Measurements from ENCODE around the gene SOST.
A peak's percentile ranks its signal among the peaks of the same experiment; 100 is the strongest.

The SOST gene

GRCh38 chr17:43759836-43760235, 1.2 kb upstream of the SOST start:
- POLR2A ChIA-PET: no interaction called here
- no peak for DNase-seq
- CTCF ChIA-PET: interaction anchor here (0.6 to 20.0 kb wide), 26 partner anchors 9 to 238 kb away, joined by 3 to 555 read pairs (median 4); no protein-coding TSS in a partner anchor
- Histone ChIP-seq H3K27me3 (replicated peaks in 2 of 5; ENCODE audit: control insufficient read depth in 4 of 5, insufficient read depth in 5 of 5, low read length in 4 of 5) (peaks cover 0 to 40% (median 24%) of the 10 kb centered on the region in 5 experiments), H3K27ac (ENCODE audit: insufficient read depth in 1 of 2, low read depth in 1 of 2, low read length in 2 of 2, poor library complexity in 1 of 2, severe bottlenecking in 2 of 2) (no peak overlapping the region), H3K4me3 (ENCODE audit: control insufficient read depth in 1 of 7, extremely low read depth in 1 of 7, insufficient read depth in 4 of 7, low read depth in 2 of 7, low read length in 6 of 7) (no peak overlapping the region), H3K9me3 (ENCODE audit: control extremely low read depth in 1 of 5, control insufficient read depth in 4 of 5, insufficient read depth in 2 of 5, low read depth in 1 of 5, low read length in 4 of 5) (no peaks in the 10 kb centered on the region), H3K36me3 (ENCODE audit: control insufficient read depth in 4 of 4, insufficient read depth in 4 of 4, low read length in 3 of 4) (no peaks in the 10 kb centered on the region), H3K4me1 (ENCODE audit: control extremely low read depth in 1 of 4, control insufficient read depth in 4 of 4, insufficient read depth in 4 of 4, low read length in 3 of 4) (peaks cover 0 to 11% (median 10%) of the 10 kb centered on the region in 4 experiments)
- WGBS (ENCODE audit: insufficient coverage): 94% methylated on average over 6 of the region's 7 CpGs

DNA sequence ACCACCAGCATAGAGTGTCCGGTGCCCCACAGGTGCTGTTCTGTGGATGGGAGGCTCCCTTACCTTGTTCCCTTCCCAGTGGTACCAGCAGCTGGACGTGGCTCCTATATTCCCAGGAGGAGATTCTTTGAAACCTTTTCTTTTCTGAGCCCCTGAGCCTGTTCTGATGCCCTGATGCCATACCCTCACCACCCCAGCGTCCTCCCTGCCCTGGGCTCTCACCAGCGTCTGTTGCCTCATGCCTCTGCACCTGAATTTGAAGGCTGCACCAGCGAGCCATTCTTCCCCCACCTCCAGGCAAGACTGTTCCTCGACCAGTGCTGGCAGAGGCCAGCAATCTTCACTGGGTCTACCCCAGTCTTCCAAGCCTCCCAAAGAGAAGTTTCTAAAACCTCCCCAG, 505 bp downstream of the SOST start:
- Histone ChIP-seq H3K27ac (ENCODE audit: insufficient read depth in 1 of 2, low read depth in 1 of 2, low read length in 2 of 2, poor library complexity in 1 of 2, severe bottlenecking in 2 of 2) (no peak overlapping the region), H3K4me1 (ENCODE audit: control extremely low read depth in 1 of 4, control insufficient read depth in 4 of 4, insufficient read depth in 4 of 4, low read length in 3 of 4) (peaks cover 0 to 11% (median 9%) of the 10 kb centered on the region in 4 experiments), H3K9me3 (ENCODE audit: control extremely low read depth in 1 of 5, control insufficient read depth in 4 of 5, insufficient read depth in 2 of 5, low read depth in 1 of 5, low read length in 4 of 5) (no peaks in the 10 kb centered on the region), H3K36me3 (ENCODE audit: control insufficient read depth in 4 of 4, insufficient read depth in 4 of 4, low read length in 3 of 4) (no peaks in the 10 kb centered on the region), H3K27me3 (replicated peaks in 2 of 5; ENCODE audit: control insufficient read depth in 4 of 5, insufficient read depth in 5 of 5, low read length in 4 of 5) (peaks cover 0 to 50% (median 28%) of the 10 kb centered on the region in 5 experiments), H3K4me3 (ENCODE audit: control insufficient read depth in 1 of 7, extremely low read depth in 1 of 7, insufficient read depth in 4 of 7, low read depth in 2 of 7, low read length in 6 of 7) (no peak overlapping the region)
- CTCF ChIA-PET: interaction anchor here (0.9 to 20.0 kb wide), 9 partner anchors 9 to 182 kb away, joined by 3 to 555 read pairs (median 4); no protein-coding TSS in a partner anchor
- no peak for DNase-seq
- POLR2A ChIA-PET: no interaction called here
- WGBS (ENCODE audit: insufficient coverage): 91% methylated on average over 5 of the region's 6 CpGs

GRCh38 chr17:43757171-43757660, 1.4 kb downstream of the SOST start:
- Histone ChIP-seq H3K4me1 (ENCODE audit: control extremely low read depth in 1 of 4, control insufficient read depth in 4 of 4, insufficient read depth in 4 of 4, low read length in 3 of 4) (peaks cover 0 to 11% (median 9%) of the 10 kb centered on the region in 4 experiments), H3K9me3 (ENCODE audit: control extremely low read depth in 1 of 5, control insufficient read depth in 4 of 5, insufficient read depth in 2 of 5, low read depth in 1 of 5, low read length in 4 of 5) (no peaks in the 10 kb centered on the region), H3K27me3 (replicated peaks in 2 of 5; ENCODE audit: control insufficient read depth in 4 of 5, insufficient read depth in 5 of 5, low read length in 4 of 5) (peaks cover 0 to 50% (median 32%) of the 10 kb centered on the region in 5 experiments), H3K4me3 (ENCODE audit: control insufficient read depth in 1 of 7, extremely low read depth in 1 of 7, insufficient read depth in 4 of 7, low read depth in 2 of 7, low read length in 6 of 7) (no peak overlapping the region), H3K27ac (ENCODE audit: insufficient read depth in 1 of 2, low read depth in 1 of 2, low read length in 2 of 2, poor library complexity in 1 of 2, severe bottlenecking in 2 of 2) (no peak overlapping the region), H3K36me3 (ENCODE audit: control insufficient read depth in 4 of 4, insufficient read depth in 4 of 4, low read length in 3 of 4) (no peaks in the 10 kb centered on the region)
- DNase-seq: no peak
- ChIA-PET POLR2A (no interaction called here), CTCF (interaction anchor here (1.0 to 20.0 kb wide), 7 partner anchors 10 to 122 kb away, joined by 3 to 555 read pairs (median 4); no protein-coding TSS in a partner anchor)
- WGBS (ENCODE audit: insufficient coverage): 92% methylated on average over 7 of the region's 8 CpGs

DNA sequence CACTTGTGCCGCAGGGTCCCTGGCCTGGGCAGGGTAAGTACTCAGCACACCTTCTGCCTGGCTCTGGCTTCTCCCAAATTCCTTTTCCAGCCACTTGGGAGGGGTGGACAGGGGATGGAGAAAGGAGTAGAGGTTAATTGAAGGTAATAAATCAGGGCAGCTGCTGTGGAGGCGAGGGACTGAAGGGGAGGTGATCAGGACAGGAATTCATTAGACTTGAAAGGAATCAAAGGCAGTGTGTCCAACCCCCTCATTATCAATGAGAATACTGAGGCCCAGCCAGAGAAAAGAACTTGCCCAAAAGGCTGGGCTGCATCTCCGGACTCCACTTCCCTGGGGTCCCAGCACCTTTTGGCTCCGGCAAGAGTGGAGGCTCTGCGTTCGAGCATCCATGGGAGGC, 2.4 kb downstream of the SOST start:
- peaks cover 0 to 50% (median 32%) of the 10 kb centered on the region in 5 experiments for H3K27me3 ChIP-seq (replicated peaks in 2 of 5; ENCODE audit: control insufficient read depth in 4 of 5, insufficient read depth in 5 of 5, low read length in 4 of 5)
- H3K4me3 ChIP-seq (ENCODE audit: control insufficient read depth in 1 of 7, extremely low read depth in 1 of 7, insufficient read depth in 4 of 7, low read depth in 2 of 7, low read length in 6 of 7): no peak overlapping the region
- peaks cover 0 to 11% (median 9%) of the 10 kb centered on the region in 4 experiments for H3K4me1 ChIP-seq (ENCODE audit: control extremely low read depth in 1 of 4, control insufficient read depth in 4 of 4, insufficient read depth in 4 of 4, low read length in 3 of 4)
- no peaks in the 10 kb centered on the region for H3K9me3 ChIP-seq (ENCODE audit: control extremely low read depth in 1 of 5, control insufficient read depth in 4 of 5, insufficient read depth in 2 of 5, low read depth in 1 of 5, low read length in 4 of 5)
- DNase-seq: no peak
- POLR2A ChIA-PET: interaction anchor here (1.0 kb wide), 1 partner anchor 55 kb away, joined by 3 read pairs; no protein-coding TSS in a partner anchor
- H3K36me3 ChIP-seq (ENCODE audit: control insufficient read depth in 4 of 4, insufficient read depth in 4 of 4, low read length in 3 of 4): no peaks in the 10 kb centered on the region
- no peak overlapping the region for H3K27ac ChIP-seq (ENCODE audit: insufficient read depth in 1 of 2, low read depth in 1 of 2, low read length in 2 of 2, poor library complexity in 1 of 2, severe bottlenecking in 2 of 2)
- CTCF ChIA-PET: interaction anchor here (0.8 to 20.0 kb wide), 6 partner anchors 18 to 180 kb away, joined by 3 to 555 read pairs (median 4); no protein-coding TSS in a partner anchor
- 96% methylated on average over 4 of the region's 6 CpGs for WGBS (ENCODE audit: insufficient coverage)

DNA sequence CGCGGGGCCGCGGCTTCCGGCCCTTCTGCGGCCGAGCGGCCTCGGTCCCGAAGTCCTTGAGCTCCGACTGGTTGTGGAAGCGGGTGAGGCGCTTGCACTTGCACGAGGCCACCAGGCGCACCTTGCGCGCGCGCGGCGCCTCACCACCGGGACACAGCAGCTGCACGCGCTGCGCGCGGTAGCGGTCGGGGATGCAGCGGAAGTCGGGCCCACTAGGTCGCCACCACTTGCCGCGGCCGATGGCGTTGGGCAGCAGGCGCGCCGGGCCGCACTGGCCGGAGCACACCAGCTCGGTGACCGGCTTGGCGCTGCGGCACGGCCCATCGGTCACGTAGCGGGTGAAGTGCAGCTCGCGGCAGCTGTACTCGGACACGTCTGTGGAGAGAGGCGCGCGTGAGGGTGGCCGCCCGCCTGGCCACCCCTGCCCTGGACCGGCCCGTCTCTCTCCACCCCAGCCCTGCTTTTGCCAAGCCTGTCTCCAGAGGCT, 3.2 kb downstream of the SOST start:
- peak in 2 of 3 donors; percentile 79 to 81 for DNase-seq
- 4% methylated on average over 53 of the region's 60 CpGs for WGBS (ENCODE audit: insufficient coverage)
- H3K4me1 ChIP-seq (ENCODE audit: control extremely low read depth in 1 of 4, control insufficient read depth in 4 of 4, insufficient read depth in 4 of 4, low read length in 3 of 4): peaks cover 0 to 11% (median 9%) of the 10 kb centered on the region in 4 experiments
- no peaks in the 10 kb centered on the region for H3K9me3 ChIP-seq (ENCODE audit: control extremely low read depth in 1 of 5, control insufficient read depth in 4 of 5, insufficient read depth in 2 of 5, low read depth in 1 of 5, low read length in 4 of 5)
- peaks cover 0 to 50% (median 32%) of the 10 kb centered on the region in 5 experiments for H3K27me3 ChIP-seq (replicated peaks in 2 of 5; ENCODE audit: control insufficient read depth in 4 of 5, insufficient read depth in 5 of 5, low read length in 4 of 5)
- peak overlapping the region in 2 of 7 experiments; percentile 34 to 46 for H3K4me3 ChIP-seq (ENCODE audit: control insufficient read depth in 1 of 7, extremely low read depth in 1 of 7, insufficient read depth in 4 of 7, low read depth in 2 of 7, low read length in 6 of 7)
- ChIA-PET POLR2A (interaction anchor here (1.0 kb wide), 1 partner anchor 55 kb away, joined by 3 read pairs; no protein-coding TSS in a partner anchor), CTCF (interaction anchor here (0.8 to 20.0 kb wide), 4 partner anchors 32 to 179 kb away, joined by 4 to 555 read pairs (median 5); no protein-coding TSS in a partner anchor)
- no peaks in the 10 kb centered on the region for H3K36me3 ChIP-seq (ENCODE audit: control insufficient read depth in 4 of 4, insufficient read depth in 4 of 4, low read length in 3 of 4)
- H3K27ac ChIP-seq (ENCODE audit: insufficient read depth in 1 of 2, low read depth in 1 of 2, low read length in 2 of 2, poor library complexity in 1 of 2, severe bottlenecking in 2 of 2): no peak overlapping the region

- CTCF ChIA-PET: interaction anchor here (0.6 to 20.0 kb wide), 4 partner anchors 41 to 178 kb away, joined by 3 to 555 read pairs (median 5); no protein-coding TSS in a partner anchor
- 33% methylated on average over 10 of the region's 21 CpGs for WGBS (ENCODE audit: insufficient coverage)
- no peaks in the 10 kb centered on the region for H3K36me3 ChIP-seq (ENCODE audit: control insufficient read depth in 4 of 4, insufficient read depth in 4 of 4, low read length in 3 of 4)
- no peaks in the 10 kb centered on the region for H3K9me3 ChIP-seq (ENCODE audit: control extremely low read depth in 1 of 5, control insufficient read depth in 4 of 5, insufficient read depth in 2 of 5, low read depth in 1 of 5, low read length in 4 of 5)
- H3K4me3 ChIP-seq (ENCODE audit: control insufficient read depth in 1 of 7, extremely low read depth in 1 of 7, insufficient read depth in 4 of 7, low read depth in 2 of 7, low read length in 6 of 7): peak overlapping the region in 1 of 7 experiments; percentile 46
- no peak overlapping the region for H3K27ac ChIP-seq (ENCODE audit: insufficient read depth in 1 of 2, low read depth in 1 of 2, low read length in 2 of 2, poor library complexity in 1 of 2, severe bottlenecking in 2 of 2)
- peaks cover 0 to 50% (median 35%) of the 10 kb centered on the region in 5 experiments for H3K27me3 ChIP-seq (replicated peaks in 2 of 5; ENCODE audit: control insufficient read depth in 4 of 5, insufficient read depth in 5 of 5, low read length in 4 of 5)
- DNase-seq: no peak
- POLR2A ChIA-PET: no interaction called here
- peaks cover 0 to 11% (median 9%) of the 10 kb centered on the region in 4 experiments for H3K4me1 ChIP-seq (ENCODE audit: control extremely low read depth in 1 of 4, control insufficient read depth in 4 of 4, insufficient read depth in 4 of 4, low read length in 3 of 4)
These were observed 3.6 kb downstream of the SOST start for GRCh38 chr17:43754947-43755346.
